HepG2 (cell line): ENCODE measurements around the gene ARHGEF40. TPM values are rescaled to one million over a fixed set of nuclear protein-coding genes. Genes with fewer than 3 reads are reported as not detected.

Experiments used
- CBFB ChIP-seq: sonication (generic); formaldehyde crosslinking; IDR thresholded peaks from 2 replicates; pipeline ENCODE4 v1.4.0; 2020; ENCODE audit warnings: missing genetic modification reagents
- ELF4 ChIP-seq: sonication (generic); formaldehyde crosslinking; IDR thresholded peaks from 2 replicates; pipeline ENCODE4 v1.5.0; 2020; ENCODE audit warnings: missing genetic modification reagents, mild to moderate bottlenecking, moderate library complexity, borderline replicate concordance
- HDAC2 ChIP-seq: sonication (generic); formaldehyde crosslinking; IDR thresholded peaks from 2 replicates; pipeline ENCODE4 v1.4.0; 2020; ENCODE audit warnings: missing genetic modification reagents
- PCBP2 ChIP-seq: fragments of 200-400 bp; formaldehyde crosslinking; optimal IDR thresholded peaks from 2 replicates; pipeline ENCODE3; 2018; ENCODE audit warnings: low read length, low read depth; ENCODE audit not compliant: poor library complexity, severe bottlenecking
- TCF7 ChIP-seq: sonication (generic); IDR thresholded peaks from 2 replicates; pipeline ENCODE4 v1.6.1; 2016; ENCODE audit warnings: antibody characterized with exemption, low read depth
- ZBTB42 ChIP-seq: sonication (generic); formaldehyde crosslinking; IDR thresholded peaks from 2 replicates; pipeline ENCODE4 v1.5.0; 2020; ENCODE audit warnings: mild to moderate bottlenecking, missing genetic modification reagents
- ZKSCAN5 ChIP-seq: sonication (generic); formaldehyde crosslinking; IDR thresholded peaks from 2 replicates; pipeline ENCODE4 v1.5.1; 2020; ENCODE audit warnings: mild to moderate bottlenecking, missing genetic modification reagents
- ZNF143 ChIP-seq: sonication (generic); formaldehyde crosslinking; IDR thresholded peaks from 2 replicates; pipeline ENCODE4 v1.4.0; 2020; ENCODE audit warnings: missing genetic modification reagents
- ZNF264 ChIP-seq: sonication (generic); formaldehyde crosslinking; IDR thresholded peaks from 2 replicates; pipeline ENCODE4 v1.4.0; 2020; ENCODE audit warnings: missing genetic modification reagents
- ZNF382 ChIP-seq: sonication (generic); formaldehyde crosslinking; IDR thresholded peaks from 2 replicates; pipeline ENCODE4 v1.5.0; 2020; ENCODE audit warnings: missing genetic modification reagents, mild to moderate bottlenecking, borderline replicate concordance
- ZNF672 ChIP-seq: sonication (generic); formaldehyde crosslinking; IDR thresholded peaks from 2 replicates; pipeline ENCODE4 v1.8.1; 2022; ENCODE audit warnings: missing genetic modification reagents
- ZSCAN31 ChIP-seq: sonication (generic); formaldehyde crosslinking; IDR thresholded peaks from 2 replicates; pipeline ENCODE4 v1.5.0; 2020; ENCODE audit warnings: low read depth, mild to moderate bottlenecking, missing genetic modification reagents
- polyA plus RNA-seq, 8 experiments: library from polyadenylated mRNA; depleted of rRNA in 3 of 8; stranded (reverse) in 7 of 8; unstranded in 1 of 8; fragments of >200 nt; fragmentation: Illumina TruSeq in 4 of 8; extraction: Trizol in 4 of 8; gene quantifications; 2 replicates each; pipeline versions ENCODE4 v1.2.1 to v1.2.3, GENCODE V29; 2011 to 2016; ENCODE audit warnings: low read depth in 4 of 8, missing spikeins in 1 of 8, mixed read lengths in 1 of 8; ENCODE audit not compliant: insufficient read depth in 1 of 8
- total RNA-seq, 5 experiments: library from RNA; depleted of rRNA; stranded (reverse); fragments of >200 nt; fragmentation: Illumina TruSeq; extraction: Trizol; gene quantifications; 2 replicates each; pipeline ENCODE4 v1.2.3, GENCODE V29; 2016; ENCODE audit warnings: low read depth in 1 of 5
- TF ChIP-seq, protein P1 (sequence below): sonication (generic); formaldehyde crosslinking; IDR thresholded peaks from 2 replicates; pipeline ENCODE4 v1.5.0; 2020; ENCODE audit warnings: missing genetic modification reagents
- TF ChIP-seq, protein P2 (sequence below): sonication (generic); formaldehyde crosslinking; IDR thresholded peaks from 2 replicates; pipeline ENCODE4 v1.8.1; 2023; ENCODE audit warnings: mild to moderate bottlenecking, missing genetic modification reagents, borderline replicate concordance
- TF ChIP-seq, protein P3 (sequence below): sonication (generic); formaldehyde crosslinking; IDR thresholded peaks from 2 replicates; pipeline ENCODE4 v1.4.0; 2020; ENCODE audit warnings: missing genetic modification reagents
- TF ChIP-seq, protein P4 (sequence below): sonication (generic); formaldehyde crosslinking; IDR thresholded peaks from 2 replicates; pipeline ENCODE4 v1.4.0; 2020; ENCODE audit warnings: low read depth, mild to moderate bottlenecking, missing genetic modification reagents
- TF ChIP-seq, protein P5 (sequence below): sonication (generic); formaldehyde crosslinking; IDR thresholded peaks from 2 replicates; pipeline ENCODE4 v1.5.1; 2020; ENCODE audit warnings: missing genetic modification reagents, mild to moderate bottlenecking, borderline replicate concordance

Gene ARHGEF40
- total and polyA plus RNA-seq, 2 of the 13 experiments (the other 11 are each of a cell fraction or from before 2014, with no cell fraction given) = 28.1 to 78.1 TPM

DNA sequence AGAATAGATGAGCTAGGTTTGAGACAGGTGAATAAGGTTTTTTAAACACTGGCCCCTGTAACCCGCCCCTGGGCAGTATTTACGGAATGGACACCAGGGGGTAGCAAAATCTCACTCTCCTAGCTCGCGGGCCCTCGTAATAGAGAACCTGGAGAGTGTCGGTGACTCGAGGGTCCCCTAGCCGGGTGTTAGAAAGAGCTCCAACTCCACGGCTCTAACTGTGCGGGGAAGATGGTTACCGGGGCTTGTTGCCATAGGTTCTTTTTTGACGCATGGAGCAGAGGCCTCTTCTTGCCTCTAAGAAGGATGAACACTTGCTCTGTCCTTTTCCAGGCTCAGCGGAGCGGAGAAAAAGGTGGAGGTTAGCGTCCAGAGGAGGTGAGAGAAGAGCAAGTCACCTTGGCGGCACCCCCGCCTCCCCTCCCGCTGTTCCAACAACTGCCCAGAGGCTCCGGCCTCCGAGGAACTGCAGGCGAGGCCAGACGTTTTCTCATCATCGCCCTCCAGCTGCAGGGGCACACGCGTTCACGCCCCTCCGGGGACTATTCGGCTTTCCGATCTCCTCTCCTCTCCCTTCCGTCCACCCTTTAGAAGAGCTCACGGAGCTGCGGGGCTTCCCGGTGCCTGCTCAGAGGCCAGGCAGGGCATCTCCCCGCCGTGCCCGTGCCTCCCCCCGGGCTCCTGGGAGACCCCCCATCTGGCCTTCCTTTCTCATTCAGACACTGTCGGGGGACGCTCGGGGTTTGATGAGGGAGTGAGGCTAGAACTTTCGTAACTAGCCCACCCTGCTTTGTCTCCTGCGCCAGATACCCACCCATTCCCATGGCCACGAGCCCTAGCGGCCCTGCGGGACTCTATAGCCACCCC lies 1.4 kb upstream of the ARHGEF40 start (continued):
- TF ChIP-seq, protein P1, sequence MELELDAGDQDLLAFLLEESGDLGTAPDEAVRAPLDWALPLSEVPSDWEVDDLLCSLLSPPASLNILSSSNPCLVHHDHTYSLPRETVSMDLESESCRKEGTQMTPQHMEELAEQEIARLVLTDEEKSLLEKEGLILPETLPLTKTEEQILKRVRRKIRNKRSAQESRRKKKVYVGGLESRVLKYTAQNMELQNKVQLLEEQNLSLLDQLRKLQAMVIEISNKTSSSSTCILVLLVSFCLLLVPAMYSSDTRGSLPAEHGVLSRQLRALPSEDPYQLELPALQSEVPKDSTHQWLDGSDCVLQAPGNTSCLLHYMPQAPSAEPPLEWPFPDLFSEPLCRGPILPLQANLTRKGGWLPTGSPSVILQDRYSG = no peak
- TF ChIP-seq ZKSCAN5 (CRISPR knock-in tag) (peak; percentile 95), ZNF143 (CRISPR knock-in tag) (no peak), ZSCAN31 (CRISPR knock-in tag) (no peak; the same call in 1 of the 2 replicates), CBFB (no peak), ELF4 (CRISPR knock-in tag) (no peak), HDAC2 (peak; percentile 21; the same call in 1 of the 2 replicates), ZNF672 (CRISPR knock-in tag) (no peak), ZNF382 (CRISPR knock-in tag) (no peak), ZNF264 (CRISPR knock-in tag) (no peak), PCBP2 (no peak), ZBTB42 (CRISPR knock-in tag) (peak; percentile 83; the same call in 1 of the 2 replicates), TCF7 (no peak)
- TF ChIP-seq, protein P2, sequence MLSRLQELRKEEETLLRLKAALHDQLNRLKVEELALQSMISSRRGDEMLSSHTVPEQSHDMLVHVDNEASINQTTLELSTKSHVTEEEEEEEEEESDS (CRISPR knock-in tag) = no peak
- TF ChIP-seq, protein P3, sequence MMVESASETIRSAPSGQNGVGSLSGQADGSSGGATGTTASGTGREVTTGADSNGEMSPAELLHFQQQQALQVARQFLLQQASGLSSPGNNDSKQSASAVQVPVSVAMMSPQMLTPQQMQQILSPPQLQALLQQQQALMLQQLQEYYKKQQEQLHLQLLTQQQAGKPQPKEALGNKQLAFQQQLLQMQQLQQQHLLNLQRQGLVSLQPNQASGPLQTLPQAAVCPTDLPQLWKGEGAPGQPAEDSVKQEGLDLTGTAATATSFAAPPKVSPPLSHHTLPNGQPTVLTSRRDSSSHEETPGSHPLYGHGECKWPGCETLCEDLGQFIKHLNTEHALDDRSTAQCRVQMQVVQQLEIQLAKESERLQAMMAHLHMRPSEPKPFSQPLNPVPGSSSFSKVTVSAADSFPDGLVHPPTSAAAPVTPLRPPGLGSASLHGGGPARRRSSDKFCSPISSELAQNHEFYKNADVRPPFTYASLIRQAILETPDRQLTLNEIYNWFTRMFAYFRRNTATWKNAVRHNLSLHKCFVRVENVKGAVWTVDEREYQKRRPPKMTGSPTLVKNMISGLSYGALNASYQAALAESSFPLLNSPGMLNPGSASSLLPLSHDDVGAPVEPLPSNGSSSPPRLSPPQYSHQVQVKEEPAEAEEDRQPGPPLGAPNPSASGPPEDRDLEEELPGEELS (CRISPR knock-in tag) = 0 out of 2 replicates have a peak, but pooled peaks have one; percentile 11
- TF ChIP-seq, protein P4, sequence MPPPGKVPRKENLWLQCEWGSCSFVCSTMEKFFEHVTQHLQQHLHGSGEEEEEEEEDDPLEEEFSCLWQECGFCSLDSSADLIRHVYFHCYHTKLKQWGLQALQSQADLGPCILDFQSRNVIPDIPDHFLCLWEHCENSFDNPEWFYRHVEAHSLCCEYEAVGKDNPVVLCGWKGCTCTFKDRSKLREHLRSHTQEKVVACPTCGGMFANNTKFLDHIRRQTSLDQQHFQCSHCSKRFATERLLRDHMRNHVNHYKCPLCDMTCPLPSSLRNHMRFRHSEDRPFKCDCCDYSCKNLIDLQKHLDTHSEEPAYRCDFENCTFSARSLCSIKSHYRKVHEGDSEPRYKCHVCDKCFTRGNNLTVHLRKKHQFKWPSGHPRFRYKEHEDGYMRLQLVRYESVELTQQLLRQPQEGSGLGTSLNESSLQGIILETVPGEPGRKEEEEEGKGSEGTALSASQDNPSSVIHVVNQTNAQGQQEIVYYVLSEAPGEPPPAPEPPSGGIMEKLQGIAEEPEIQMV (CRISPR knock-in tag) = no peak
- TF ChIP-seq, protein P5, sequence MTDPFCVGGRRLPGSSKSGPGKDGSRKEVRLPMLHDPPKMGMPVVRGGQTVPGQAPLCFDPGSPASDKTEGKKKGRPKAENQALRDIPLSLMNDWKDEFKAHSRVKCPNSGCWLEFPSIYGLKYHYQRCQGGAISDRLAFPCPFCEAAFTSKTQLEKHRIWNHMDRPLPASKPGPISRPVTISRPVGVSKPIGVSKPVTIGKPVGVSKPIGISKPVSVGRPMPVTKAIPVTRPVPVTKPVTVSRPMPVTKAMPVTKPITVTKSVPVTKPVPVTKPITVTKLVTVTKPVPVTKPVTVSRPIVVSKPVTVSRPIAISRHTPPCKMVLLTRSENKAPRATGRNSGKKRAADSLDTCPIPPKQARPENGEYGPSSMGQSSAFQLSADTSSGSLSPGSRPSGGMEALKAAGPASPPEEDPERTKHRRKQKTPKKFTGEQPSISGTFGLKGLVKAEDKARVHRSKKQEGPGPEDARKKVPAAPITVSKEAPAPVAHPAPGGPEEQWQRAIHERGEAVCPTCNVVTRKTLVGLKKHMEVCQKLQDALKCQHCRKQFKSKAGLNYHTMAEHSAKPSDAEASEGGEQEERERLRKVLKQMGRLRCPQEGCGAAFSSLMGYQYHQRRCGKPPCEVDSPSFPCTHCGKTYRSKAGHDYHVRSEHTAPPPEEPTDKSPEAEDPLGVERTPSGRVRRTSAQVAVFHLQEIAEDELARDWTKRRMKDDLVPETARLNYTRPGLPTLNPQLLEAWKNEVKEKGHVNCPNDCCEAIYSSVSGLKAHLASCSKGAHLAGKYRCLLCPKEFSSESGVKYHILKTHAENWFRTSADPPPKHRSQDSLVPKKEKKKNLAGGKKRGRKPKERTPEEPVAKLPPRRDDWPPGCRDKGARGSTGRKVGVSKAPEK (CRISPR knock-in tag) = 0 out of 2 replicates have a peak, but pooled peaks have one; percentile 14
